MM.1S (cell line): Measurements from ENCODE around the gene ZNF891.

Source experiments
- DNase-seq: peaks from one replicate; pipeline ENCODE4 v3.0.0-alpha.2; 2015
- H2AFZ ChIP-seq: fragments of 300-600 bp; sonication (generic); 2 replicates; pipeline ENCODE4 v1.6.0; 2016; ENCODE audit warnings: antibody characterized with exemption, low read length
- H3F3A ChIP-seq: fragments of 300-600 bp; sonication (generic); 2 replicates; pipeline ENCODE4 v1.6.1; 2016; ENCODE audit warnings: mild to moderate bottlenecking, antibody characterized with exemption, low read length, moderate library complexity, mixed read lengths; ENCODE audit not compliant: insufficient read depth
- H3K27ac ChIP-seq: fragments of 300-600 bp; sonication (generic); 2 replicates; pipeline ENCODE4 v1.5.1; 2016; ENCODE audit warnings: mild to moderate bottlenecking, low read length
- H3K27me3 ChIP-seq: fragments of 300-600 bp; sonication (generic); replicated peaks from 2 replicates; pipeline ENCODE4 v1.6.0; 2016; ENCODE audit warnings: low read length; ENCODE audit not compliant: insufficient read depth
- H3K36me3 ChIP-seq: fragments of 300-600 bp; sonication (generic); replicated peaks from 2 replicates; pipeline ENCODE4 v1.6.1; 2016; ENCODE audit warnings: mild to moderate bottlenecking, low read length, mixed read lengths; ENCODE audit not compliant: insufficient read depth
- H3K4me1 ChIP-seq: fragments of 300-600 bp; sonication (generic); 2 replicates; pipeline ENCODE4 v1.6.1; 2016; ENCODE audit warnings: low read length, mixed read lengths
- H3K4me2 ChIP-seq: fragments of 300-600 bp; sonication (generic); 2 replicates; pipeline ENCODE4 v1.6.0; 2016; ENCODE audit warnings: low read depth, low read length
- H3K4me3 ChIP-seq: fragments of 300-600 bp; sonication (generic); 2 replicates; pipeline ENCODE4 v1.5.1; 2016; ENCODE audit warnings: low read length, mixed read lengths
- H3K79me2 ChIP-seq: fragments of 300-600 bp; sonication (generic); 2 replicates; pipeline ENCODE4 v1.6.1; 2016; ENCODE audit warnings: mixed run types, low read length, mixed read lengths
- H3K9ac ChIP-seq: fragments of 300-600 bp; sonication (generic); 2 replicates; pipeline ENCODE4 v1.6.1; 2016; ENCODE audit warnings: low read length, mixed read lengths
- H3K9me2 ChIP-seq: fragments of 300-600 bp; sonication (generic); replicated peaks from 2 replicates; pipeline ENCODE4 v1.6.1; 2016; ENCODE audit warnings: mild to moderate bottlenecking, low read length, mixed read lengths; ENCODE audit not compliant: insufficient read depth
- H3K9me3 ChIP-seq: fragments of 300-600 bp; sonication (generic); replicated peaks from 2 replicates; pipeline ENCODE4 v1.6.1; 2016; ENCODE audit warnings: mild to moderate bottlenecking, low read length, mixed read lengths; ENCODE audit not compliant: insufficient read depth
- H4K20me1 ChIP-seq: fragments of 300-600 bp; sonication (generic); 2 replicates; pipeline ENCODE4 v1.6.1; 2016; ENCODE audit warnings: mild to moderate bottlenecking, low read length, moderate library complexity, mixed read lengths; ENCODE audit not compliant: insufficient read depth
- CTCF ChIP-seq: fragments of 300-600 bp; sonication (generic); IDR thresholded peaks from 2 replicates; pipeline ENCODE4 v1.5.1; 2016; ENCODE audit warnings: antibody characterized with exemption, low read length, mixed read lengths
- EZH2 ChIP-seq: fragments of 300-600 bp; sonication (generic); optimal IDR thresholded peaks from 2 replicates; pipeline ENCODE3; 2017; ENCODE audit warnings: low read depth, mild to moderate bottlenecking, antibody characterized with exemption, low read length, mixed read lengths
- EZH2phosphoT487 ChIP-seq: fragments of 300-600 bp; sonication (generic); IDR thresholded peaks from 2 replicates; pipeline ENCODE4 v1.6.1; 2018; ENCODE audit warnings: antibody characterized with exemption, low read length

Gene ZNF891

GRCh38 chr12:133080026-133080367, 50.1 kb downstream of the ZNF891 start:
- no peaks in the 10 kb centered on the region; the same call in 1 of the 2 replicates for H3K36me3 ChIP-seq
- DNase-seq: peak; percentile 93
- H3K9me3 ChIP-seq: no peaks in the 10 kb centered on the region
- no peaks in the 10 kb centered on the region for H4K20me1 ChIP-seq
- peak overlapping the region; percentile 85; the same call in 1 of the 2 replicates for H2AFZ ChIP-seq
- TF ChIP-seq CTCF (no peak), EZH2 (no peak)
- no peaks in the 10 kb centered on the region for H3K27me3 ChIP-seq
- H3K27ac ChIP-seq: peak overlapping the region; percentile 95
- H3K4me1 ChIP-seq: no peaks in the 10 kb centered on the region
- no peaks in the 10 kb centered on the region for H3K9me2 ChIP-seq
- no peaks in the 10 kb centered on the region for H3F3A ChIP-seq
- H3K4me3 ChIP-seq: peak overlapping the region; percentile 73
- no peaks in the 10 kb centered on the region for H3K79me2 ChIP-seq
- peak overlapping the region; percentile 83; the same call in 1 of the 2 replicates for H3K9ac ChIP-seq
- H3K4me2 ChIP-seq: peak overlapping the region; percentile 43; the same call in 1 of the 2 replicates

- H3K79me2 ChIP-seq: no peaks in the 10 kb centered on the region
- H2AFZ ChIP-seq: no peak overlapping the region
- H3K4me2 ChIP-seq: no peak overlapping the region
- no peak overlapping the region for H3K27ac ChIP-seq
- TF ChIP-seq EZH2phosphoT487 (no peak), CTCF (no peak), EZH2 (no peak)
- no peaks in the 10 kb centered on the region for H3K36me3 ChIP-seq
- H4K20me1 ChIP-seq: no peaks in the 10 kb centered on the region
- no peaks in the 10 kb centered on the region for H3K4me1 ChIP-seq
- no peaks in the 10 kb centered on the region for H3F3A ChIP-seq
- no peak overlapping the region for H3K9ac ChIP-seq
- H3K9me2 ChIP-seq: no peaks in the 10 kb centered on the region
- no peak overlapping the region for H3K4me3 ChIP-seq
- no peaks in the 10 kb centered on the region for H3K27me3 ChIP-seq
- no peak for DNase-seq
- H3K9me3 ChIP-seq: no peaks in the 10 kb centered on the region
Observed at GRCh38 chr12:133073836-133074235, 56.2 kb downstream of the ZNF891 start.

- Histone ChIP-seq H3K4me1 (no peaks in the 10 kb centered on the region), H3K9me2 (no peaks in the 10 kb centered on the region), H3K9me3 (no peaks in the 10 kb centered on the region), H2AFZ (no peak overlapping the region), H3K79me2 (no peaks in the 10 kb centered on the region), H3K4me3 (no peak overlapping the region), H4K20me1 (no peaks in the 10 kb centered on the region), H3K9ac (no peak overlapping the region), H3K36me3 (no peaks in the 10 kb centered on the region), H3F3A (no peaks in the 10 kb centered on the region), H3K27me3 (no peaks in the 10 kb centered on the region), H3K4me2 (no peak overlapping the region), H3K27ac (no peak overlapping the region)
- DNase-seq: no peak
- no peak for TF ChIP-seq EZH2phosphoT487
- TF ChIP-seq EZH2: no peak
- no peak for TF ChIP-seq CTCF
Observed at GRCh38 chr12:133063556-133063955, 66.5 kb downstream of the ZNF891 start.
